Esophagus muscularis mucosa (tissue), 4 donors: ENCODE results near the gene MCOLN3. TPM values are rescaled to one million over a fixed set of nuclear protein-coding genes. Genes with fewer than 3 reads are reported as not detected.
A peak's percentile ranks its signal among the peaks of the same experiment; 100 is the strongest.

ENCODE experiments used
- DNase-seq: peaks from one replicate; pipeline ENCODE4 v3.0.0-alpha.2; 2017; ENCODE audit errors: extremely low spot score
- H3K27ac ChIP-seq, 4 donors: fragments of 200-600 bp; sonication (generic); replicated peaks in 1 of 4; 1 replicate in 3 of 4; 2 replicates in 1 of 4; pipeline ENCODE4 v1.5.1; 2016 to 2019; ENCODE audit warnings: mild to moderate bottlenecking in 1 of 4
- H3K27me3 ChIP-seq, 4 donors: fragments of 200-600 bp; sonication (generic); one replicate each; pipeline versions ENCODE4 v1.5.1 to v1.6.0; 2016 to 2019
- H3K36me3 ChIP-seq, 4 donors: fragments of 200-600 bp; sonication (generic); one replicate each; pipeline ENCODE4 v1.5.1; 2016 to 2019
- H3K4me1 ChIP-seq, 4 donors: fragments of 200-600 bp; sonication (generic); one replicate each; pipeline ENCODE4 v1.5.1; 2016 to 2019
- H3K4me3 ChIP-seq, 4 donors: fragments of 200-600 bp; sonication (generic); 1 replicate in 2 of 4; 2 replicates in 2 of 4; pipeline ENCODE4 v1.5.1; 2016 to 2019; ENCODE audit warnings: mild to moderate bottlenecking in 4 of 4, moderate library complexity in 1 of 4
- H3K9me3 ChIP-seq, 4 donors: fragments of 200-600 bp; sonication (generic); 1 replicate in 3 of 4; 2 replicates in 1 of 4; pipeline ENCODE4 v1.5.1; 2016 to 2019
- CTCF ChIP-seq, 3 experiments: fragments of 200-600 bp in 2 of 3; fragments of 450-650 bp in 1 of 3; sonication (generic) in 2 of 3; IDR thresholded peaks; one replicate each; pipeline ENCODE4 v1.5.1; 2017 to 2019; ENCODE audit warnings: antibody characterized with exemption in 3 of 3, mild to moderate bottlenecking in 2 of 3, moderate library complexity in 1 of 3
- EP300 ChIP-seq: sonication (generic); formaldehyde crosslinking; IDR thresholded peaks from one replicate; pipeline ENCODE4 v1.6.1; 2017; ENCODE audit warnings: antibody characterized with exemption
- POLR2A ChIP-seq: fragments of 450-650 bp; IDR thresholded peaks from one replicate; pipeline ENCODE4 v1.6.1; 2017; ENCODE audit warnings: antibody characterized with exemption, moderate library complexity, mild to moderate bottlenecking, low read depth
- POLR2AphosphoS5 ChIP-seq, 2 donors: sonication (generic); formaldehyde crosslinking; IDR thresholded peaks; one replicate each; pipeline ENCODE4 v1.6.1; 2017; ENCODE audit warnings: antibody characterized with exemption in 2 of 2
- WGBS: methylation state at CpG from one replicate; pipeline ENCODE4 v1.1.5; 2018; 5-methylcytosine and 5-hydroxymethylcytosine counted together
- intact Hi-C: fragments of 100-400 bp; cut with DNase I; formaldehyde crosslinking; loops from one replicate; pipeline ENCODE4 v1.15.1; 2023
- total RNA-seq, 4 donors: library from RNA; depleted of rRNA; stranded (reverse); fragments of >200 nt; gene quantifications; one replicate each; pipeline versions ENCODE4 v1.1.0 to v1.2.1, GENCODE V29; 2016

The MCOLN3 gene
- total RNA-seq, 4 donors from 2014 or later = 0.65 to 2.1 (median 1.0) TPM

GRCh38 chr1:85062425-85063026, 14.2 kb upstream of the MCOLN3 start:
- no peaks in the 10 kb centered on the region for H3K36me3 ChIP-seq
- 34% methylated on average over 7 of the region's 7 CpGs for WGBS
- peak overlapping the region; percentile 22 to 78 (median 71) for H3K27ac ChIP-seq
- TF ChIP-seq POLR2AphosphoS5 (IDR thresholded peaks at IDR 0.05) (no peak), CTCF (IDR thresholded peaks at IDR 0.05) (no peak), POLR2A (no peak), EP300 (no peak)
- H3K4me1 ChIP-seq = peaks cover 0 to 10% (median 10%) of the 10 kb centered on the region in 4 donors
- intact Hi-C loops = no loop called here
- no peaks in the 10 kb centered on the region for H3K9me3 ChIP-seq
- no peak for DNase-seq
- no peaks in the 10 kb centered on the region for H3K27me3 ChIP-seq
- peak overlapping the region; percentile 56 to 64 (median 59) for H3K4me3 ChIP-seq

GRCh38 chr1:85061711-85062424, 13.6 kb upstream of the MCOLN3 start:
- H3K4me3 ChIP-seq = peak overlapping the region; percentile 56 to 64 (median 59)
- H3K27me3 ChIP-seq = no peaks in the 10 kb centered on the region
- intact Hi-C loops = no loop called here
- peaks cover 0 to 10% (median 10%) of the 10 kb centered on the region in 4 donors for H3K4me1 ChIP-seq
- H3K36me3 ChIP-seq = no peaks in the 10 kb centered on the region
- TF ChIP-seq CTCF (IDR thresholded peaks at IDR 0.05) (no peak), POLR2A (no peak), POLR2AphosphoS5 (IDR thresholded peaks at IDR 0.05) (peak in 1 of 2 donors; percentile 69)
- H3K9me3 ChIP-seq = no peaks in the 10 kb centered on the region
- H3K27ac ChIP-seq = peak overlapping the region; percentile 64 to 78 (median 71)
- WGBS = 6% methylated on average over 25 of the region's 25 CpGs
- DNase-seq = peak; percentile 99

- no peak for DNase-seq
- 80% methylated on average over 2 of the region's 2 CpGs for WGBS
- Histone ChIP-seq H3K4me1 (peaks cover 0 to 10% (median 10%) of the 10 kb centered on the region in 4 donors), H3K9me3 (no peaks in the 10 kb centered on the region), H3K27ac (no peak overlapping the region), H3K36me3 (no peaks in the 10 kb centered on the region), H3K27me3 (no peaks in the 10 kb centered on the region), H3K4me3 (no peak overlapping the region)
- TF ChIP-seq POLR2A (no peak), POLR2AphosphoS5 (IDR thresholded peaks at IDR 0.05) (no peak), CTCF (IDR thresholded peaks at IDR 0.05) (no peak), EP300 (no peak)
- intact Hi-C loops = no loop called here
Observed at GRCh38 chr1:85060038-85060437, 11.7 kb upstream of the MCOLN3 start.

- DNase-seq = no peak
- Histone ChIP-seq H3K9me3 (no peaks in the 10 kb centered on the region), H3K27ac (no peak overlapping the region), H3K4me1 (peaks cover 0 to 10% (median 10%) of the 10 kb centered on the region in 4 donors), H3K27me3 (no peaks in the 10 kb centered on the region), H3K4me3 (no peak overlapping the region), H3K36me3 (no peaks in the 10 kb centered on the region)
- TF ChIP-seq CTCF (IDR thresholded peaks at IDR 0.05) (no peak), POLR2AphosphoS5 (IDR thresholded peaks at IDR 0.05) (no peak), POLR2A (no peak), EP300 (no peak)
- intact Hi-C loops = no loop called here
- WGBS = 87% methylated on average over 2 of the region's 2 CpGs
Observed at GRCh38 chr1:85059563-85059962, 11.3 kb upstream of the MCOLN3 start.
